Muscle of leg (tissue), 11 donors: ENCODE results near the gene MRPL48. TPM values are rescaled to one million over a fixed set of nuclear protein-coding genes. Genes with fewer than 3 reads are reported as not detected.
A peak's percentile ranks its signal among the peaks of the same experiment; 100 is the strongest.
"Not testable (repeated sequence)": the region's sequence is repeated elsewhere in the genome, so short reads cannot be mapped to it uniquely, and the experiment has no call there.

ENCODE experiments used
- DNase-seq: peaks from one replicate; pipeline ENCODE4 v3.0.0; 2013
- H3K27ac ChIP-seq: one replicate; pipeline ENCODE4 v1.5.1; 2013; ENCODE audit warnings: mild to moderate bottlenecking, low read length, control low read depth
- H3K27me3 ChIP-seq: one replicate; pipeline ENCODE4 v1.6.1; 2013; ENCODE audit warnings: low read length; ENCODE audit not compliant: control insufficient read depth, insufficient read depth
- H3K36me3 ChIP-seq: one replicate; pipeline ENCODE4 v1.6.1; 2013; ENCODE audit warnings: low read length; ENCODE audit not compliant: control insufficient read depth, insufficient read depth
- H3K4me1 ChIP-seq: one replicate; pipeline ENCODE4 v1.6.1; 2013; ENCODE audit warnings: low read length; ENCODE audit not compliant: control insufficient read depth, insufficient read depth
- H3K4me3 ChIP-seq: one replicate; pipeline ENCODE4 v1.5.1; 2013; ENCODE audit warnings: low read length, control low read depth
- H3K9me3 ChIP-seq: replicated peaks from 2 replicates; pipeline ENCODE4 v1.6.1; 2013; ENCODE audit warnings: low read depth, low read length; ENCODE audit not compliant: control insufficient read depth
- WGBS: methylation state at CpG from one replicate; pipeline ENCODE4 v1.1.5; 2013; ENCODE audit warnings: missing lambda C conversion rate; ENCODE audit not compliant: insufficient coverage; 5-methylcytosine and 5-hydroxymethylcytosine counted together
- polyA plus RNA-seq, 8 donors: library from polyadenylated mRNA; unstranded; fragments of 120-200 nt; gene quantifications; one replicate each; pipeline versions ENCODE4 v1.2.1 to v1.2.3, GENCODE V29; 2013; ENCODE audit warnings: inconsistent platforms in 1 of 8, low replicate concordance in 1 of 8; ENCODE audit not compliant: insufficient read length in 8 of 8, insufficient read depth in 1 of 8
- total RNA-seq: library from RNA; stranded (reverse); fragments of 120-200 nt; gene quantifications from one replicate; pipeline ENCODE4 v1.2.4, GENCODE V29; 2013

The MRPL48 gene
- total and polyA plus RNA-seq, 9 donors = 31.8 to 48.8 (median 38.7) TPM

DNA sequence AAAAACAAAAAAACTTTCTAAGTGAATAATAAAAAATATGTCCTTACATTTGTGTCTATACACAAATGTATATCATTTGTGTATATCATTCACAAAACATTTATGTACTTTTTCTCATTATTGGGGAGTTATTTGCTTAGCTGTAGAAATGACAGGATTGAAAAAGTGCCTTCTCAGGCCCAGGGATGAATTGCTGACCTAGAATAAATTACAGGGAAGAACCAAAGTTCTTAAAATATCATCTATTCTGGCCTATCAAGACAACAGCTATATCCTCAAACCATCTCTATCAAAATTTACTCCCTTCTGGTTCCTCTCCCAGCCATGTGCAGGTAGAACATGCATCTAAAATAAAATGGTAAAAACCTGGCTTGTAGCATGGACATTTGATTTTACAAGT, 24.9 kb upstream of the MRPL48 start:
- no peak for DNase-seq
- H3K36me3 ChIP-seq = no peaks in the 10 kb centered on the region
- H3K9me3 ChIP-seq = no peaks in the 10 kb centered on the region
- H3K27ac ChIP-seq = no peak overlapping the region
- H3K27me3 ChIP-seq = peaks cover 4% of the 10 kb centered on the region
- no peak overlapping the region for H3K4me3 ChIP-seq
- peaks cover 3% of the 10 kb centered on the region for H3K4me1 ChIP-seq

DNA sequence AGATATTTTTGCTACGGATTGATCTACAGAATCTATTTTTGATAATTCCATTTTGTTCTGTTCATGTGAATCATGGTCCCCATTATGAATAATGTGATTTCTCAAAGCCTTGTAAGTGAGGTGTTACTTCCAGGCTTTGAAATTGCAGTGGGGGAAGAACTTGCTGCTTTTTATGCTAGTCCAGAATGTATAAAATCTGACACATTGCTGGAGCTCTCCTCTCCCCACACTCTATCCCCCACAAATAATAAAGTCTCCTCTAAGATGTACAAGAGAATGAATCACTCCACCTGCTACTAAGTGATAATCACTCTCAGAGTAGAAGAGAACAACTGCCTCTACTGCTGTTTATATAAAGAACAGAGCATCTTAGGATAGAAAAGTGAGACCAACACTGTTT, 20.9 kb upstream of the MRPL48 start:
- no peaks in the 10 kb centered on the region for H3K9me3 ChIP-seq
- no CpG with 5 or more reads among the region's 1 CpG for WGBS
- peaks cover 7% of the 10 kb centered on the region for H3K27me3 ChIP-seq

DNA sequence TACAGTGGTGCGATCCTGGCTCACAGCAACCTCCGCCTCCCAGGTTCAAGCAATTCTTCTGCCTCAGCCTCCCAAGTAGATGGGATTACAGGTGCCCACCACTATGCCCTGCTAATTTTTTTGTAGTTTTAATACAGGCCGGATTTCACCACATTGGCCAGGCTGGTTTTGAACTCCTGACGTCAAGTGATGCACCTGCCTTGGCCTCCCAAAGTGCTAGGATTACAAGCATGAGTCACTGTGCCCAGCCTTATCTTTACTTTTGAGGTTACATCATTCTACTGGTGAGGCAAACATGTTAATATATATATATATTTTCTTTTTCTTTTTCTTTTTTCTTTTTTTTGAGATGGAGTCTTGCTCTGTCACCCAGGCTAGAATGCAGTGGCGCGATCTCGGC, 16.9 kb upstream of the MRPL48 start:
- DNase-seq, H3K4me3 ChIP-seq, H3K9me3 ChIP-seq, H3K4me1 ChIP-seq, H3K27me3 ChIP-seq, H3K27ac ChIP-seq, H3K36me3 ChIP-seq: not testable (repeated sequence)
- WGBS = 91% methylated on average over 5 of the region's 7 CpGs

More for the DNA sequence above, 20.9 kb upstream of the MRPL48 start:
- no peaks in the 10 kb centered on the region for H3K4me1 ChIP-seq
- no peak overlapping the region for H3K4me3 ChIP-seq
- H3K36me3 ChIP-seq = no peaks in the 10 kb centered on the region
- no peak for DNase-seq
- H3K27ac ChIP-seq = no peak overlapping the region

DNA sequence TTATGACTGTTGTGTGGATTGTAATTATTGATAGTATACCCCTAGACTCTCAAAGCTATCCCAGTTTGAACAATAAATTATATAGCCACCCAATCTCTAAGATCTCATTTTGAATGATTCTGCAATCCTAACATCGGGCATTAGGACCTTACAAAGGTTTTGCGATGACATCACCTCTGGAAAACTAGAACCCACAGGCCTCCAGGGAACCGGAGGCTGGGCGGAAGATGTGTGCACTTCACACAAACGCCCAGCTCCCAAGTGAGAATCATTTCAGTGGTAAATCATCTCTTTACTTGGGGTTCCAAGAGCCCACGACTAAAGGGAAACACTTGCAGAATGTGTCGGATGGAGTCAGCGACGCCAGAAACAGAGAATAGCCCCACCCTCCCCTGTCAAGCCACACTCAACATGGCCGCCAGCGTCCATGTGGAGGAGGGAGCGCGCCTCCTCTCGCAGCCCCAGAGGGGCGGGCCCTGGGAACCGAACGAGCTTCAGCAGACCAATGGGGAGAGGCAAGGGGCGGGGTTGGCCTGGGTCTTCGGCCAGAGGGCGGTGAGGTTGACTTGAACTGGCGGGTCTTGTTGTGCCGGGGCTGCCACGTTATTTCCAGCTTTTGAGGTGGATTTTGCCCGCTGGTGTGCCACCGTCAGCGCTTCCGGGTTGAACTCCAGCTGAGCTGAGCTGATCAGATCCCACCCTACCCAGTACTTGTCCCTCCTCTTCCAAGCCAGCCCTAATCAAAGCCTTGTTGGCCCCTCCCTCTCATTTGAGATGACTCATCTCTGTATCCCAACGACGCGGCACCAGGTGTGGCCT, 8.4 kb upstream of the MRPL48 start:
- peaks cover 2% of the 10 kb centered on the region for H3K4me1 ChIP-seq
- H3K27me3 ChIP-seq = no peaks in the 10 kb centered on the region
- peak; percentile 99 for DNase-seq
- H3K9me3 ChIP-seq = no peaks in the 10 kb centered on the region
- H3K4me3 ChIP-seq = peak overlapping the region; percentile 69
- no peaks in the 10 kb centered on the region for H3K36me3 ChIP-seq
- H3K27ac ChIP-seq = peak overlapping the region; percentile 100
- WGBS = 0% methylated on average over 18 of the region's 30 CpGs

DNA sequence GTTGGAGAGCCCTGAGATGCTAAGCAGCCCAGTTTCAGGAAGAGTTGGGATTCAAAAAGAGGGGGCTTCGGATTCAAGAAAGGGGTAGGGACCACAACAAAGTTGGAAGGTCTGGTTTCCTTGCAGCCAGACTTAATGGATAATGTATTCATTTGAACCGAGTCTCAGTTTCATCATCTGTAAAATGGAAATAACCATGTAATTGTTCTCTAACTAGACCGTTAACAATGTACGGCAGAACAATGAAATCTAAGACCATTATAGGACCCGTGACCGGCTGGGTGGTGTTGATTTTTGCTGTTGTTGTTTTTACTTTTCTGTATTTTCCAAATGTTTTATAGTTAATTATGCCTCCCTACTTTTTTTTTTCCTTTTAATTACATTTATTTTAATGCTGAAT, 6.4 kb upstream of the MRPL48 start:
- Histone ChIP-seq H3K27ac (no peak overlapping the region), H3K9me3 (no peaks in the 10 kb centered on the region), H3K36me3 (no peaks in the 10 kb centered on the region), H3K4me1 (peaks cover 2% of the 10 kb centered on the region), H3K4me3 (no peak overlapping the region), H3K27me3 (no peaks in the 10 kb centered on the region)
- 100% methylated on average over 1 of the region's 6 CpGs for WGBS
- no peak for DNase-seq

DNA sequence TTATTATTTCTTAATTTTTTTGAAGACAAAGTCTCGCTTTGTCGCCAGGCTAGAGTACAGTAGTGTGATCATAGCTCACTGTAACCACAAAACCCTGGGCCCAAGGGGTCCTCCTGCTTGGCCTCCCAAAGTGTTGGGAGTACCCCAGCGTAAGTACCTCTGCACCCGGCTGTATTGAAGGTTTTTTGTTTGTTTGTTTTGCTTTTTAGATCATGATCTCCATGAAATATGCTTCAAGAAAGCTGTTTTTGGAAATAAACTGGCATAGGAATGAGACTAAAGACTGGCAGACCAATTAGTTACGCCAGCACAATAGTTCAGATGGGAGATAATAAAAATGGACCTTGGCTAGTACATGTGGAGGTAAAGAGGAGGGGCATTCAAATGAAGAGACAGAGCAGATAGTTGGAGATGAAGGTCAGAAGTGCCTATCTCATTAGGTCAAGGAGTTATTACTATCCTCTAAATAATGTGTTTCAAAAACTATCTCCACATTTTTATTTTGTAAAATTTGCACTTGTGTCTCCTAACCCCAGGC, 4.1 kb upstream of the MRPL48 start:
- H3K4me3 ChIP-seq = no peak overlapping the region
- H3K4me1 ChIP-seq = peaks cover 7% of the 10 kb centered on the region
- no peak for DNase-seq
- H3K27ac ChIP-seq = no peak overlapping the region
- 82% methylated on average over 4 of the region's 5 CpGs for WGBS
- no peaks in the 10 kb centered on the region for H3K9me3 ChIP-seq
- H3K36me3 ChIP-seq = no peaks in the 10 kb centered on the region
- H3K27me3 ChIP-seq = no peaks in the 10 kb centered on the region

DNA sequence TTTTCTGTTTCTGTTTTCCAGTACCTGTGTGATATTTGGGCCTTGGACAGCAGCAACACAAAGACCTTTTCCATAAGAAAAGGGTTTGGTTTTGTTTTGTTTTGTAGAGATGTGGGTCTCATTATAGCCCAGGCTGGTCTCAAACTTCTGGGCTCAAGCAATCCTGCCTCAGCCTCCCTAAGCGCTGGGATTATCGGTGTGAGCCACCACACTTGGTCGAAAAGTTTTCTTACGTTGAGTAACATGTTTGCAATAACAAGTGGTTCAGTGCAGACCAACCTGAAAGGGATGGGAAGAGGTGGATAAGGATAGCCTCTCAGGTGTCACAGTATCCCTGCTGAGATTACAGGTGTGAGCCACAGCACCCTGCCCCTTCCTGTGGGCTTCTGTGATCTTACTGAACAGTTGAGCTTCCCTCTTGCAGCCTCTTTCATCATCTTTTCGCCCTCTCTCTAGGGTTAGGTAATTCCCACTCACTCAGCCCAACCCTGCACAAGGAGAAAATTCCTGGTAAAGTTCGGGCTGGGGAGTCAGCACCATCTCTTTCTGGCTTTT, 3.5 kb upstream of the MRPL48 start:
- Histone ChIP-seq H3K27ac (no peak overlapping the region), H3K27me3 (no peaks in the 10 kb centered on the region), H3K4me3 (no peak overlapping the region), H3K36me3 (no peaks in the 10 kb centered on the region), H3K4me1 (peaks cover 10% of the 10 kb centered on the region), H3K9me3 (no peaks in the 10 kb centered on the region)
- 76% methylated on average over 5 of the region's 6 CpGs for WGBS
- no peak for DNase-seq

DNA sequence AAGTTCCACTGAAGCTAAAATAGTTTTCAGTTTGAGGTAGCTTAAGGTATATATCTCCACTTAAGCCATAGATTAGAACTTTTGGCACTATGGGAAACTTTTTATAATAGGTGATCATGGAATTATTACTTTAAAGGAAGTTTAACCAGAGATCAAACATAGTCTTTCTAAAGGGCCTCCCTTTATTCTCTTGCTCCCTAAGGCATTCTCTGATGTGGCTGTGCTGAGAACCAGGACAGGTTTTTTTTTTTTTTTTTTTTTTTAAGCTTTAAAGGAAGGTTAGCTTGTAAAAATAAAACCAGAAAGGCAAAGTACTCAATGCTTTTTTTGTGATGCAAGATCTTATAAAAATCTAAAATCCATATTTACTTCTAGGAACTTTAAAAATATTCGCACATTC, 2.9 kb upstream of the MRPL48 start:
- Histone ChIP-seq H3K27me3 (no peaks in the 10 kb centered on the region), H3K9me3 (no peaks in the 10 kb centered on the region), H3K4me1 (peaks cover 8% of the 10 kb centered on the region), H3K4me3 (no peak overlapping the region), H3K27ac (no peak overlapping the region), H3K36me3 (no peaks in the 10 kb centered on the region)
- no peak for DNase-seq
- WGBS = no CpG with 5 or more reads among the region's 1 CpG

DNA sequence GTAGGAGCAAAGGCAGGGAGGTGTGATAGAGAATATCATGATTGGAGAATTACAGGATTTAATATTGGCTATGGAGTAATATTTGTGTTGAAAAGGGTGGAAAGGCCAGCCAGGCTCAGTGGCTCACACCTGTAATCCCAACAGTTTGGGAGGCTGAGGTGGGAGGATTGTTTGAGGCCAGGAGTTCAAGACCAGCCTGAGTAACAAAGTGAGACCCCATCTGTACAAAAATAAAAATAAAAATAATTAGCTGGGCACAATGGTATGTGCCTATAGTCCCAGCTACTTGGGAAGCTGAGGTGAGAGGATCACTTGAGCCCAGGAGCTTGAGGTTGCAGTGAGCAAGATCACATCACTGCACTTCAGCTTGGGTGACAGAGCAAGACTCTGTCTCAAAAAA, 2.2 kb upstream of the MRPL48 start:
- not testable (repeated sequence) for H3K9me3 ChIP-seq, H3K27me3 ChIP-seq, H3K4me1 ChIP-seq, DNase-seq, H3K27ac ChIP-seq, H3K4me3 ChIP-seq, H3K36me3 ChIP-seq

DNA sequence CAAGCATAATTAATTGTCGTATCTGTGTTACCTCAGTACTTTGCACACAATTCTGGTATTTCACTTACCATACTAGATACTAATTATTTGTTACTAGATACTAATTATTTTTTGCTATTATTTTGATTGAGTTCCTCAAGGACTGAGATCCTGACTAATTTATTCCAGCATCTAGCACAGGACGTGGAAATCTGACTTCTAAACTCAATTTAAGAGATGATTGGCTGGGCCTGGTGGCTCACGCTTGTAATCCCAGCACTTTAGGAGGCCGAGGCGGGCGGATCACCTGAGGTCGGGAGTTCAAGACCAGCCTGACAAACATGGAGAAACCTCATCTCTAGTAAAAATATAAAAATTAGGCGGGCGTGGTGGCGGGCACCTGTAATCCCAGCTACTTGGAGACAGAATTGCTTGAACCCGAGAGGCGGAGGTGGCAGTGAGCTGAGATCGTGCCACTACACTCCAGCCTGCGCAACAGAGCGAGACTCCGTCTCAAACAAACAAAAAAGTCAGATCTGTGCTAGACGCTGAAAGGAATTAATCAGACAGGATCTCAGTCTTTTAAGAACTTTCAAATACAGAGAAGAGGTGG, 527 bp upstream of the MRPL48 start:
- peaks cover 7% of the 10 kb centered on the region for H3K4me1 ChIP-seq
- peak overlapping the region; percentile 95 for H3K27ac ChIP-seq
- DNase-seq = no peak
- H3K27me3 ChIP-seq = no peaks in the 10 kb centered on the region
- peaks cover 3% of the 10 kb centered on the region for H3K36me3 ChIP-seq
- peak overlapping the region; percentile 67 for H3K4me3 ChIP-seq
- 69% methylated on average over 3 of the region's 17 CpGs for WGBS
- H3K9me3 ChIP-seq = no peaks in the 10 kb centered on the region
